CD14-positive monocyte (primary cell): ENCODE results near the gene VPS13A. TPM values are rescaled to one million over a fixed set of nuclear protein-coding genes. Genes with fewer than 3 reads are reported as not detected.

Experiments
- DNase-seq, 3 donors: peaks; one replicate each; pipeline ENCODE4 v3.0.0-alpha.2; 2011 to 2022
- H2AFZ ChIP-seq: 2 replicates; pipeline ENCODE4 v1.6.0; 2012; ENCODE audit warnings: mild to moderate bottlenecking, low read depth, low read length, inconsistent platforms; ENCODE audit not compliant: insufficient read depth, poor library complexity, severe bottlenecking
- H3K27ac ChIP-seq, 2 donors: 1 replicate in 1 of 2; 2 replicates in 1 of 2; pipeline ENCODE4 v1.5.1; 2012 to 2013; ENCODE audit warnings: low read length in 2 of 2, control low read depth in 1 of 2, inconsistent platforms in 1 of 2, low read depth in 1 of 2, mild to moderate bottlenecking in 1 of 2
- H3K27me3 ChIP-seq, 2 donors: one replicate each; pipeline versions ENCODE4 v1.6.0 to v1.6.1; 2011 to 2013; ENCODE audit warnings: low read length in 2 of 2; ENCODE audit not compliant: control insufficient read depth in 2 of 2, insufficient read depth in 2 of 2
- H3K36me3 ChIP-seq, 2 donors: replicated peaks in 1 of 2; 1 replicate in 1 of 2; 2 replicates in 1 of 2; pipeline versions ENCODE4 v1.5.1 to v1.6.1; 2012 to 2013; ENCODE audit warnings: low read length in 2 of 2, control low read depth in 1 of 2, inconsistent platforms in 1 of 2, mild to moderate bottlenecking in 1 of 2; ENCODE audit not compliant: insufficient read depth in 2 of 2, control insufficient read depth in 1 of 2
- H3K4me1 ChIP-seq, 2 donors: 1 replicate in 1 of 2; 2 replicates in 1 of 2; pipeline versions ENCODE4 v1.5.1 to v1.6.1; 2012 to 2013; ENCODE audit warnings: low read length in 2 of 2, control low read depth in 1 of 2, inconsistent platforms in 1 of 2, mild to moderate bottlenecking in 1 of 2, moderate library complexity in 1 of 2; ENCODE audit not compliant: insufficient read depth in 2 of 2, control insufficient read depth in 1 of 2
- H3K4me2 ChIP-seq: replicated peaks from 2 replicates; pipeline ENCODE3; 2012; ENCODE audit warnings: low read length, moderate library complexity, mild to moderate bottlenecking; ENCODE audit not compliant: poor library complexity, severe bottlenecking; ENCODE audit errors: extremely low read depth
- H3K4me3 ChIP-seq, 3 experiments: fragments of 200-600 bp in 1 of 3; sonication (generic) in 1 of 3; replicated peaks in 1 of 3; 1 replicate in 2 of 3; 2 replicates in 1 of 3; pipeline ENCODE4 v1.5.1; 2011 to 2013; ENCODE audit warnings: low read length in 3 of 3, mild to moderate bottlenecking in 3 of 3, control low read depth in 2 of 3, low read depth in 2 of 3, inconsistent platforms in 1 of 3, moderate library complexity in 1 of 3
- H3K79me2 ChIP-seq: 2 replicates; pipeline ENCODE4 v1.6.0; 2012; ENCODE audit warnings: mild to moderate bottlenecking, control low read depth, inconsistent platforms, low read length, moderate library complexity; ENCODE audit not compliant: insufficient read depth
- H3K9ac ChIP-seq: 2 replicates; pipeline ENCODE4 v1.6.0; 2017; ENCODE audit warnings: low read length, mild to moderate bottlenecking; ENCODE audit not compliant: insufficient read depth, poor library complexity, severe bottlenecking
- H3K9me3 ChIP-seq, 2 donors: replicated peaks in 1 of 2; 1 replicate in 1 of 2; 2 replicates in 1 of 2; pipeline versions ENCODE4 v1.5.1 to v1.6.1; 2012 to 2013; ENCODE audit warnings: low read length in 2 of 2, control low read depth in 1 of 2; ENCODE audit not compliant: control insufficient read depth in 1 of 2, insufficient read depth in 1 of 2
- H4K20me1 ChIP-seq: 2 replicates; pipeline ENCODE4 v1.6.0; 2012; ENCODE audit warnings: mild to moderate bottlenecking, low read length, control low read depth, moderate library complexity; ENCODE audit not compliant: insufficient read depth
- H3K27ac Mint-ChIP-seq, 7 donors: one replicate each; pipeline ENCODE4 v1.8.0; 2020; ENCODE audit warnings: mild to moderate bottlenecking in 7 of 7, mixed read lengths in 7 of 7, moderate library complexity in 6 of 7, inconsistent platforms in 2 of 7
- H3K27me3 Mint-ChIP-seq, 3 donors: one replicate each; pipeline ENCODE4 v1.8.0; 2021 to 2022; ENCODE audit warnings: low read depth in 3 of 3, mild to moderate bottlenecking in 3 of 3, mixed read lengths in 3 of 3, moderate library complexity in 3 of 3, inconsistent platforms in 1 of 3
- H3K36me3 Mint-ChIP-seq, 2 donors: one replicate each; pipeline ENCODE4 v1.8.0; 2020; ENCODE audit warnings: mixed read lengths in 2 of 2, inconsistent platforms in 1 of 2, mild to moderate bottlenecking in 1 of 2
- H3K4me1 Mint-ChIP-seq: one replicate; pipeline ENCODE4 v1.8.0; 2020; ENCODE audit warnings: mild to moderate bottlenecking, mixed read lengths
- H3K4me3 Mint-ChIP-seq, 2 donors: one replicate each; pipeline ENCODE4 v1.8.0; 2020; ENCODE audit warnings: mild to moderate bottlenecking in 2 of 2, mixed read lengths in 2 of 2, moderate library complexity in 1 of 2
- H3K9me3 Mint-ChIP-seq, 7 donors: one replicate each; pipeline ENCODE4 v1.8.0; 2020 to 2022; ENCODE audit warnings: mixed read lengths in 7 of 7, mild to moderate bottlenecking in 6 of 7, moderate library complexity in 6 of 7, inconsistent platforms in 2 of 7
- WGBS: methylation state at CpG from one replicate; pipeline ENCODE4 v1.1.5; 2013; ENCODE audit warnings: missing lambda C conversion rate; ENCODE audit not compliant: insufficient coverage; 5-methylcytosine and 5-hydroxymethylcytosine counted together
- intact Hi-C, 2 donors: fragments of 100-400 bp; cut with micrococcal nuclease; formaldehyde crosslinking; loops; one replicate each; pipeline versions ENCODE4 v1.15.0 to v1.15.1; 2023
- polyA plus RNA-seq, 3 donors: library from polyadenylated mRNA; depleted of rRNA in 1 of 3; unstranded in 2 of 3; stranded (reverse) in 1 of 3; fragments of 300-500 nt in 2 of 3; fragments of >200 nt in 1 of 3; fragmentation: Illumina TruSeq in 2 of 3; gene quantifications; 1 replicate in 2 of 3; 2 replicates in 1 of 3; pipeline ENCODE4 v1.2.3, GENCODE V29; 2012 to 2021
- TF ChIP-seq, protein P1 (sequence below): fragments of 200-600 bp; IDR thresholded peaks from one replicate; pipeline ENCODE4 v1.8.0; 2022; ENCODE audit warnings: antibody characterized with exemption, mild to moderate bottlenecking

Gene VPS13A
- polyA plus RNA-seq, 3 donors, result 0.27 to 1.8 (median 1.1) TPM

DNA sequence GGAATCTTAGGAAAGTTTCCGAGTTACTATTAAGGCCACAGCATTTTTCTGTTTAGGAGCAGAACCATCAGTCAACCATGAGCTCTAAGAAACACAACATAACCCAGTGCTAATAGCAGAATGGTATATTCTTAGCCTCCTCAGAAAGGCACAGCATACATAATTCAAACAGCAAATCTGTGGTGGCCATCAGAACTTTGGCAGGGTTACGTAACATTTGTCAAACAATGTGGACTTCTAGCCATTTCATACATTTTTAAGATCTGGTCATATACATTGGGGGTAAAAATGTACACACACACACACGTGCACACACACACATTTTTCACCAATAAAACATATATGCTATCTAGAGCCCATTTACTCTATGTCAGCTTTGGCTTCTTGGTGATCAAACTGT lies 245.6 kb downstream of the VPS13A start:
- Histone ChIP-seq H3K27ac (no peak overlapping the region), H3K4me1 (peaks cover 16 to 21% of the 10 kb centered on the region in 2 donors), H2AFZ (no peak overlapping the region), H4K20me1 (no peaks in the 10 kb centered on the region), H3K27me3 (no peaks in the 10 kb centered on the region), H3K4me2 (no peak overlapping the region), H3K4me3 (no peak overlapping the region), H3K9me3 (no peaks in the 10 kb centered on the region), H3K36me3 (no peaks in the 10 kb centered on the region), H3K9ac (no peak overlapping the region), H3K79me2 (no peaks in the 10 kb centered on the region)
- Mint-ChIP-seq H3K4me3 (no peak overlapping the region), H3K27me3 (peaks cover 0 to 3% (median 2%) of the 10 kb centered on the region in 3 donors), H3K36me3 (no peaks in the 10 kb centered on the region), H3K4me1 (peaks cover 33% of the 10 kb centered on the region), H3K27ac (no peak overlapping the region), H3K9me3 (peaks cover 0 to 4% (median 0%) of the 10 kb centered on the region in 7 donors)
- DNase-seq, result no peak
- 100% methylated on average over 1 of the region's 3 CpGs for WGBS
- TF ChIP-seq, protein P1, sequence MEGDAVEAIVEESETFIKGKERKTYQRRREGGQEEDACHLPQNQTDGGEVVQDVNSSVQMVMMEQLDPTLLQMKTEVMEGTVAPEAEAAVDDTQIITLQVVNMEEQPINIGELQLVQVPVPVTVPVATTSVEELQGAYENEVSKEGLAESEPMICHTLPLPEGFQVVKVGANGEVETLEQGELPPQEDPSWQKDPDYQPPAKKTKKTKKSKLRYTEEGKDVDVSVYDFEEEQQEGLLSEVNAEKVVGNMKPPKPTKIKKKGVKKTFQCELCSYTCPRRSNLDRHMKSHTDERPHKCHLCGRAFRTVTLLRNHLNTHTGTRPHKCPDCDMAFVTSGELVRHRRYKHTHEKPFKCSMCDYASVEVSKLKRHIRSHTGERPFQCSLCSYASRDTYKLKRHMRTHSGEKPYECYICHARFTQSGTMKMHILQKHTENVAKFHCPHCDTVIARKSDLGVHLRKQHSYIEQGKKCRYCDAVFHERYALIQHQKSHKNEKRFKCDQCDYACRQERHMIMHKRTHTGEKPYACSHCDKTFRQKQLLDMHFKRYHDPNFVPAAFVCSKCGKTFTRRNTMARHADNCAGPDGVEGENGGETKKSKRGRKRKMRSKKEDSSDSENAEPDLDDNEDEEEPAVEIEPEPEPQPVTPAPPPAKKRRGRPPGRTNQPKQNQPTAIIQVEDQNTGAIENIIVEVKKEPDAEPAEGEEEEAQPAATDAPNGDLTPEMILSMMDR, result no peak
- intact Hi-C loops, result no loop called here

DNA sequence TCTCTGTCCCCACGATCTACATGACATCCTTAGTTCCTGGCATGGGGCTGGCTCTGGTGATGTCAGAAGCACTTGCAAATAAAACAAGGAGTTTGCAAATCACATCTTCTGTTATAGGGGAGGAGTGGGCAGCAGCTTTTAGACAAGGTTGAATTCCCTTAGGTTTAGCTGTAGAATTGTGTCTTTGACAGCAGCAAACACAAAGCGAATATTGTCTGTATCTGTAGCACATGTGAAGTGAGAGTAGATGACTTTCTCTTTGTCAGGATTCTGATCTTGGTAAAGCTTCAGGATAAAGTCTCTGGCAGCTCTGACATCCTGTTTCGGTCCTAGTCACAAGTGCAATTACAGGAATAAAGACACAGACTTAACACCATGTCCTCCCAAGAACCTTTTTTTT lies 246.5 kb downstream of the VPS13A start:
- H3K36me3 Mint-ChIP-seq, result no peaks in the 10 kb centered on the region
- no peak overlapping the region for H3K4me3 ChIP-seq
- H3K27me3 ChIP-seq, result no peaks in the 10 kb centered on the region
- H3K4me3 Mint-ChIP-seq, result no peak overlapping the region
- intact Hi-C loops, result no loop called here
- H3K36me3 ChIP-seq, result no peaks in the 10 kb centered on the region
- no peaks in the 10 kb centered on the region for H4K20me1 ChIP-seq
- H3K27ac Mint-ChIP-seq, result no peak overlapping the region
- H3K79me2 ChIP-seq, result no peaks in the 10 kb centered on the region
- H2AFZ ChIP-seq, result no peak overlapping the region
- H3K27ac ChIP-seq, result no peak overlapping the region
- peaks cover 0 to 4% (median 0%) of the 10 kb centered on the region in 7 donors for H3K9me3 Mint-ChIP-seq
- WGBS, result no CpG with 5 or more reads among the region's 3 CpGs
- peaks cover 24% of the 10 kb centered on the region for H3K4me1 Mint-ChIP-seq
- DNase-seq, result no peak
- TF ChIP-seq, protein P1, result no peak
- H3K9ac ChIP-seq, result no peak overlapping the region
- H3K9me3 ChIP-seq, result no peaks in the 10 kb centered on the region
- H3K4me1 ChIP-seq, result peaks cover 8 to 13% of the 10 kb centered on the region in 2 donors
- H3K4me2 ChIP-seq, result no peak overlapping the region
- peaks cover 0 to 5% (median 2%) of the 10 kb centered on the region in 3 donors for H3K27me3 Mint-ChIP-seq
